Midbrain (tissue), 1 donor: ENCODE measurements around the gene KRTAP4-3.
"Not testable (repeated sequence)": the region's sequence is repeated elsewhere in the genome, so short reads cannot be mapped to it uniquely, and the experiment has no call there.

Source experiments
- DNase-seq: peaks from one replicate; lab custom pipeline; 2025; lab: John Stamatoyannopoulos, UW

The KRTAP4-3 gene

DNA sequence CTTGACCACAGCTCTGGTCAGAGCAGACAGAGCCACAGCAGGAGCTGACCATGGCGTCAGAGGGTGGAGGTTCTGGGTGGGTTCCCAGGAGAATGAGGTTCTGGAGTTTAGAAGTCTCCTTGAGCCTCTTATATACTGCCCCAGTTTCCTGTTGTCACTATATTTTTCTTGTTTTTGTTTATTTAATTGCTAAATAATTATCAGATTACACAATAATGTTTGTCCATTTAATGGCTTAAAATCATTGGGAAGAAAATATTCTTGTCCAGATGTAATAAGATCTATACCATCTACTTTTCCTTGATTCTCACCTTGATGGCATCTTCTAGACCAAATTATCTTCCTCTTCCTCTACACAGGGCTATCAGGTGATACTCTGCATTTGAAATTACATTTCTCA is at the start of gene KRTAP4-3:
Gene KRTAP4-3, minus strand, starts transcription at position 101 of the 400 bp plus-strand sequence. Its CDS starts 49 bp downstream, at position 52.
- no peak for DNase-seq

DNA sequence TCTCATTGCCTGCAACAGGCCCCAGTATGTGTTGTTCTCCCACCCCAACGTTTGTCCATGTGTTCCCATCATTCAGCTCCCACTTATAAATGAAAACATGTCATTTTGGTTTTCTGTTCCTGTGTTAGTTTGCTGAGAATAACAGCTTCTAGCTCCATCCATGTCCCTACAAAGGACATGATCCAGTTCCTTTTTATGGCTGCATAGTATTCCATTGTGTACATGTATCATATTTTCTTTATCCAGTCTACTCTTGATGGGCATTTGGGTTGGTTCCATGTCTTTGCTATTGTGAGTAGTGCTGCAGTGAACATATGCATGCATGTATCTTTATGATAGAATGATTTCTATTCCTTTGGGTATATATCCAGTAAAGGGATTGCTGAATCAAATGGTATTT is 47.7 kb upstream of the KRTAP4-3 start:
- DNase-seq, result no peak

DNA sequence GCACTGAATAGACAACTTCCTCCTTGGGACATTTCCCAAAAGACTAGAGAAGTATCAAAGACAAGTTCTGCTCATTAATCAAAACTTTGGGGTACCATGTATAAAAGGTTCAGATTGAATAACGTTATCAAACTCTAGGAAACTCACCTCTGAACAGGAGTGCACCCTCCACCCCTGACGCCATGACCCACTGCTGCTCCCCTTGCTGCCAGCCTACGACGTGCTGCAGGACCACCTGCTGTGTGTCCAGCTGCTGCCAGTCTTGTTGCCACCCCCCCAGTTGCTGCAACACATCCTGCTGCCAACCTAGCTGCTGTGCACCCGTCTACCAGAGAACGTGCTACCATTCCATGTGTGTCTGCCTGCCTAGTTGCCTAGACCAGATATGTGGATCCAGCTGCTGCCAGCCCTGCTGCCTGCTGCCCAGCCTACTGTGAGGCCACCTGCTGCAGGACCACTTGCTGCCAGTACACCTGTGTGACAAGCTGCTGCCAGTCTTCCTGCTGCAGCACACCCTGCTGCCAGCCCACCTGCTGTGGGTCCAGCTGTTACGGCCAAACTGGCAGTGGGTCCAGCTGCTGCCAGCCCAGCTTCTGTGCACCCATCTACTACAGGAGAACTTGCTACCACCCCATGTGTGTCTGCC is 44.6 kb upstream of the KRTAP4-3 start:
- no peak for DNase-seq

DNA sequence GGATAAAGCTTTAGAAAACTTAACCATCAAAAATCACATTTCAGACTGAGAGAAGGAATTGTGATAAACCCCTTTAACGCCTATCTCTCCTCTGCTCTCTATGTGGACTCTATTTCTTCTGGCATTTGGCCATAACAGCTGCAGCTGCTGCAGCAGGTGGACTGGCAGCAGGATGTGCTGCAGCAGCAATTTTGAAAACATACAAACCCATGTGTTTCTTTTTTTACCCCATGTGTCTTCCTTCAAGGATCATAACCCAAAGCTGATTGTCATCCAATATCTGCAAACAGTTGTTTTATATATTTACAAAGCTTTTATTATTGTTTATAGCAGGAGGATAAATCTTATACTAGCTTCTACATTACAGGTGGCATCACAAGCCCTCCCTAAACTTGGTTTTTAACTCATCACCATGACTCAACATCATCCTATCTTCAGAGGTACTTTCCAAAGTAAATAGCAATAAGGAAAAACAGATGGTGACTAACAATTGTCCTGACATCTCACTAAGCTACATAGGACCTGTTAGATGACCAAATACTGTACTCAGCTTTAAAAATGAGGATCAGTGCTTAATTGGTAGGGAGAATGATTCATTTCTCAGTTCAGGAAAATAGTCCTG is 43.9 kb upstream of the KRTAP4-3 start:
- DNase-seq, result no peak

DNA sequence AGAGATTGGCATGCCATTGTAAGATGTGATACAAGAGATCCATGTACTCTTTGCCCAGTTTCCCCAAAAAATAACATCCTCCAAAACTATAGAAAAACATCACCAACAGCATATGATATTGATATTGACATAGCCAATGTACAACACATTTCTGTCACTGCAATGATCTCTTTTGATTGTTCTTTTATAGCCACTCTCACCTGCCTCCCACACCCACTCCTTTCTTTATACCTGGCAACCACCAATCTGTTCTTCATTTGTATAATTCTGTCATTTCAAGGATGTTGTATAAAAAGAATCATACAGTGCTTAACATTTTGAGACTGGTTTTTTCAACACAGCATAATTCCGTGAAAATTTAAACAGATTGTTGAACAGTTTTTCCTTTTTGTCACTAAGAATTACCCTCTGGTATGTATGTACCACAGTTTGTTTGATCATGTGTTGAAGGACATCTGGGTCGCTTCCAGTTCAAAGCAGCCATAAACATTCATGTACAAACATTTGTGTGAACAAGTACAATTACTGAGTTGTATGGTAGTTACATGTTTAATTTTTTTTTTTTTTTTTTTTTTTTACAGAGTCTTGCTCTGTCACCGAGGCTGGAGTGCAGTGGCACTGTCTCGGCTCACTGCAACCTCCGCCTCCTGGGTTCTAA is 31.5 kb upstream of the KRTAP4-3 start:
- no peak for DNase-seq

DNA sequence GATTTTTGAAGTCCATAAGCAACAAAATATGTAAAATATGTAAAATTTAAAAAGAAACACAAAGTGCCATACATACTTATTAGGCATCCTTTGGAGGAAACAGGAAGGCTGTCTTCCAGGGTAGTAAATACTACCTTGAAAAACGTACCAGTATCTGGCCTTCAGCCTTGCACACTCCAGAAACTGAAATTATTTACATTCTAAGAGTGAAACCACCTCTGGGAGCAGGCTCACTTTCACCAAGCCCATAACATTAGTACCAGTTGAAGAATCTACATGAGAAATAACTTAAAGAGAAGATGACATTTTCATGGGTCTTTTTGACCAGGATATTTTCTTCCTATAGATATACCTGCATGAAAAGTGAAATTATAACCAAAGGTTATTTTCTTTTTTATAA is 28.0 kb upstream of the KRTAP4-3 start:
- no peak for DNase-seq

DNA sequence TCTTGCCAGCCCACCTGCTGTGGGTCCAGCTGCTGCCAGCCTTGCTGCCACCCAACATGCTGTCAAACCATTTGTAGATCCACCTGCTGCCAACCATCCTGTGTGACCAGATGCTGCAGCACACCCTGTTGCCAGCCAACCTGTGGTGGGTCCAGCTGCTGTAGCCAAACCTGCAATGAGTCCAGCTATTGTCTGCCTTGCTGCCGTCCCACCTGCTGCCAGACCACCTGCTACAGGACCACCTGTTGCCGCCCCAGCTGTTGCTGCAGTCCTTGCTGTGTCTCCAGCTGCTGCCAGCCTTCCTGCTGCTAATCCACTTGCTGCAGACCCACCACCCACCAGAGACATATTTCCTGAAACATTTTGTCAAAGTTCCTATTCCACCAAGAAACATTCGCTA is 22.3 kb upstream of the KRTAP4-3 start:
- DNase-seq, result no peak

DNA sequence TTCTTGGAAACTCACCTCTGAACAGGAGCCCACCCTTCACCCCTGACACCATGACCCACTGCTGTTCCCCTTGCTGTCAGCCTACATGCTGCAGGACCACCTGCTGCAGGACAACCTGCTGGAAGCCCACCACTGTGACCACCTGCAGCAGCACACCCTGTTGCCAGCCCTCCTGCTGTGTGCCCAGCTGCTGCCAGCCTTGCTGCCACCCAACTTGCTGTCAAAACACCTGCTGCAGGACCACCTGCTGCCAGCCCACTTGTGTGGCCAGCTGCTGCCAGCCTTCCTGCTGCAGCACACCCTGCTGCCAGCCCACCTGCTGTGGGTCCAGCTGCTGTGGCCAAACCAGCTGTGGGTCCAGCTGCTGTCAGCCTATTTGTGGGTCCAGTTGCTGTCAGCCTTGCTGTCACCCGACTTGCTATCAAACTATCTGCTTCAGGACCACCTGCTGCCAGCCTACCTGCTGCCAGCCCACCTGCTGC is 21.9 kb upstream of the KRTAP4-3 start, which contains the start of gene KRTAP9-1:
Gene KRTAP9-1, plus strand, starts transcription at position 51 of the 482 bp plus-strand sequence. Its CDS starts 0 bp downstream, at position 51.
- DNase-seq, result not testable (repeated sequence)

DNA sequence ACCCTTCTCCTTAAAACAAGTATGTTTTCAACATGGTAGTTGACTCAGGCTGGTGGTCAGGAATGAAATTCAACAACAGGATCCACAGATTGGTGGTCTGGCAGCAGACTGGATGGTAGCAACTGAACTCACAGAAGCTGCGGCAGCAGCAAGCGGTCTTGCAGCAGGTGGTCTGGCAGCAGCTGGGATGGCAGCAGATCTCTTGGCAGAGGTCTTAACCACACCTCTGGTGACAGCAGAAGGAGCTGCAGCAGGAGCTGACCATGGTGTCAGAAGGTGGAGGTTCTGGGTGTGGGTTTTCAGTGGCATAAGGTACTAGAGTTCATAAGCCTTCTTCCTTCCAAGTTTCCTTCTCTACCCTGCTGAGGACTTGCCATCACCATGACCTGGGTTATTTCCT is 18.9 kb upstream of the KRTAP4-3 start:
- no peak for DNase-seq

DNA sequence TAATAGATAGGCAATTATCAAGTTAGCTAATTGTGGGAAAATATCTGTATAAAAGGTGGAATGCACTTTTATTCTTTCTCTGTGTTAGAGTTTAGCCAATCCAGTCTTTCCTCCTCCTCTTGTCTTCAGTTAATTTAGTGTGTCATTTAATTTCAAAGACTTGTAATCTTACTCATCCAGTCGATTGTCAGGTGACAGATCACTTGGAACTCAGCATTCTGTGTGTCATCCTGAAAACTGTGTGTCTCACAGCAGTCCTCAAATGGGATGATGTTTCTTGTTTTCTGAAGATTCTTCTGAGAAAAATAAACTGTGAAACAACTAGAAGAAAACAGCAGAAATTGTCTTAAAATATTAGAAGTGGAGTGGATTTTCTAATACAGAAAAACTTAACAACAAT is 17.0 kb upstream of the KRTAP4-3 start:
- DNase-seq, result no peak

DNA sequence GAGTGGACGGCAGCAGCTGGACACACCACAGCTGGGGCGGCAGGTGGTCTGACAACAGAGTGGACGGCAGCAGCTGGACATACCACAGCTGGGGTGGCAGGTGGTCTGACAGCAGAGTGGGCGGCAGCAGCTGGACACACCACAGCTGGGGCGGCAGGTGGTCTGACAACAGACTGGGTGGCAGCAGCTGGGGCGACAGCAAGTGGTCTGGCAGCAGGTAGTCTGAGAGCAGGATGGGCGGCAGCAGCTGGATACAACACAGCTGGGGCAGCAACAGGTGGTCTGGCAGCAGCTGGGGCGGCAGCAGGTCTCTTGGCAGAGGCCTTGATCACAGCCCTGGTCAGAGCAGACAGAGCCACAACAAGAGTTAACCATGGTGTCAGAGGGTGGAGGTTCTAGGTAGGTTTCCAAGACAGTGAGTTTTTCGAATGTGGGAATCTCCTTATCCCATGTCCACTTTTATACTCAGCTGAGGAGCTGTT is 16.5 kb upstream of the KRTAP4-3 start, which contains the start of gene KRTAP4-1:
Gene KRTAP4-1, minus strand, starts transcription at position 432 of the 482 bp plus-strand sequence. Its CDS starts 57 bp downstream, at position 375.
- DNase-seq, result no peak

DNA sequence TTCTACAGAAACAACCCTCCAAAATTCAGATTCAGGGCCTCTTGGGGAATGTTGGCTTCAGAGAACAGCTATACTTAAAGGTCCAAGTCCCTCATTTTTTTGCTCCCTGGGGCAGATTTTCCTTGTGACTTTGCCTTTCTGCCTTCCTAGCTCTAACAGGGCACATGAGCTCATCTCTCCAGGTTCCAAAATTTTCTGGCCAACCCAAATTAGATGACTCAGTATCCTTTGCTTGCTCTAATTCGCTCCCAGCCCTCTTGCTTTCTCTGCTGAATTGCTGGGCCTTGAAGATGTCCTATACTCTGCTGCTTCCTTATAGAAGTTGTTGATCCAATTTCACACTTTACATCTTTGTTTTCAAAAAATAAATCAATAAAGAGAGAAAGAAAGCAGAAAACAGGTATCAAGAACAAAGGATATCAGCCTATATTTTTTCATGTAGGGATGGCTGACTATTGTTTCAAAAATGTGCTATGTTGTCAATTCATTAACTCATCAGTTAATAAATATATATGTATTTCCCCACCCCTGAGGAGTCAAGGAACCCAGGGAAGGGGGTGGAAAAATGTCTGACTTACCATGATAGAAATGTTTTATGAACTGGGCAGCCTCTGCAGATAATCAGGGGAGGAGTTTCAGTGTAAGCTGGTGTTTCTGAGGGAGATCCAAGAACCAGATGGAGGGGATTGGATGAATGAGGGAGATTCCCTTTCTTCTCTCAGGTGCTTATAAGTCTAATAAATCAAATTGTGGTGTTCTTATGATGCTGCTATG is 11.0 kb upstream of the KRTAP4-3 start:
- DNase-seq, result no peak

DNA sequence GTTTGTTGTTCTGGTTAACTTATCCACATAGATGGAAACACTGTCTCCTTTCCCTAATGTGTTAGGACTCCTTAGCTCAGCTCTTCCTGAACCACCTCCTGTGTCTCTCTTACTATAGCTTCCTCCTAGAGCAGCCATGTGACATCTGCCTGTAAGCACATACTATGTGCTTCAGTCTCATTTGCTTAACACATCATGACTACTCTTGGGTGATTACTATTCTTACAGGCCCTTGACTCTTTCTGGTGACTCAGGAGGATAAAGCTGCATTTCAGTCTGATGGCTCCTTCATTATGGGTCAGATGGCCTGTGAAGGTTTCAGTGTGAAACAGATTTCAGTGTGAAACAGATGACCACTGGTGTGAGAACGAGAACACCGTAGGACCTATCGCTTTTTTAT is 10.3 kb upstream of the KRTAP4-3 start:
- DNase-seq, result no peak

DNA sequence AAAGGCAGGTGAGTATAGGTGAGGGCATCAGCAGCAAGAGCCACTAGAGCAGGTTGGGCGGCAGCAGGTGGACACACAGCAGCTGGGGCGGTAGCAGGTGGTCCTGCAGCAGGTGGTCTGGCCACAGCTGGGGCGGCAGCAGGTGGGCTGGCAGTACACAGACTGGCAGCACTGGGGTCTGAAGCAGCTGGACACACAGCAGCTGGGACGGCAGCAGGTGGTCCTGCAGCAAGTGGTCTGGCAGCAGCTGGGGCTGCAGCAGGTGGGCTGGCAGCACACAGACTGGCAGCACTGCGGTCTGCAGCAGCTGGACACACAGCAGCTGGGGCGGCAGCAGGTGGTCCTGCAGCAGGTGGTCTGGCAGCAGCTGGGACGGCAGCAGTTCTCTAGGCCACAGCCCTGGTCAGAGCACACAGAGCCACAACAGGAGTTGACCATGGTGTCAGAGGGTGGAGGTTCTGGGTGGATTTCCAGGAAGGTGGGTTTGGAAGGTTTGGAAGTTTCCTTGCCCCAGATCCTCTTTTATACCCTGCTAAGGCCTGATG is 9.8 kb upstream of the KRTAP4-3 start, which contains the start of gene KRTAP4-2:
Gene KRTAP4-2, minus strand, starts transcription at position 495 of the 545 bp plus-strand sequence. Its CDS starts 57 bp downstream, at position 438.
- no peak for DNase-seq

DNA sequence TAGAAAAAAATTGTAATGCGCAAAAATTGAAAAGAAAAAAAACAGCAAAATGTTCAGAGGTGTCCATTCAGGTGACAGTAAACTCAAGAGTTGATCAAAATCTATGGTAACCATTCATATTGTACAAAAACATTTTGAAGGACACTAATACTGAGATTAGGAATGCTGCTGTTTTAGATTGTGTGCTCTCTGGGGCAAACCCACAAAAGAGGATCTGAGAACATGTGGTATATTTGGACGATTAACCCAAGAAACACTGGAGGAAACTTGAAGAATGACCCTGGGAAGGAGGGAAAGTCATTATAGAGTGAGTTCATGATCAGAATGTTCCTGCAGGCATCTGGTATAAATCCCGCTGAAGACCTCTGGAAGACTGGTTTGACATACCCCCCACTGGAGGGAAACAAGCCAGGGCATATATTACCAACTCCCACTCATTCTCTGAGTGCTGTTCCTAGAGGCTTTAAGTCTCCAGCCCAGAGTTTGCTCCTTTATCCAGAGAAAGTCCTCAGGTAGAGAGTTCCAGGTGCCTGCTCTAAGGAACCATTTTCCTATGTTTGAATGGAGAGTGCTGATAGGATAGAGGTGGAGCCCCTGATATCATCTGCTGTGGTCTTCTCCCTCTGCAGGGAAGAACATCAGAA is 8.8 kb upstream of the KRTAP4-3 start:
- DNase-seq, result no peak

DNA sequence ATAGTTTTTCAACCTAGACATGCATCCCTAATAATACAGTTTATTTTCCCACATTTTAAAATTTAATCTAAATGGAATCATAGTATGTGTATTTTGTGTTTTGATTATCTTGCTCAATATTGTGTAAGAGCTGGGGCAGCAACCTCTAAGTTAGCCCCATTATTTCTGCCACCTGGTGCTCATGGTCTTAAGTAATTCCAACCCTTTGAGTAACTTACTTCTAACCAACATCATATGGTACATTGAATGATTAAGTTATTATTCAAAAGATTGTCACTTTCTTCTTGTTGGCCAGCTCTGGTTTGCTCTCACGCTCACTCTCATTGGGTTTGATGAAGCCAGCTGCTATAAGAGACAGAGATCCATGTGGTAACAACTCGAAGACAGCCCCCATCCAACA is 3.9 kb upstream of the KRTAP4-3 start:
- DNase-seq, result no peak

DNA sequence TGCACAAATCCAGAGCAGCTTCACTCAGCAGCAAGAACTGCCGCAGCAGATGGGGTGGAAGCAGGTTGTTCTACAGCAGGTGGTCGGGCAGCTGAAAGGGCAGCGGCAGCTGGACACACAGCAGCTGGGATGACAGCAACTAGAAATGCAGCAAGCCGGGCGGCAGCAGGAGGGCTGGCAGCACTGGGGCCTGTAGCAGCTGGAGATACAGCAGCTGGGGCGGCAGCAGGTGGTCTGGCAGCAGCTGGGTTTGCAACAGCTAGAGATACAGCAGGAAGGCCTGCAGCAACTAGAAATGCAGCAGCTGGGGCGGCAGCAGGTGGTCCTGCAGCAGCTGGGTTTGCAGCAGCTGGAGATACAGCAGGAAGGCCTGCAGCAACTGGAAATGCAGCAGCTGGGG is 460 bp downstream of the KRTAP4-3 start:
- DNase-seq, result no peak

DNA sequence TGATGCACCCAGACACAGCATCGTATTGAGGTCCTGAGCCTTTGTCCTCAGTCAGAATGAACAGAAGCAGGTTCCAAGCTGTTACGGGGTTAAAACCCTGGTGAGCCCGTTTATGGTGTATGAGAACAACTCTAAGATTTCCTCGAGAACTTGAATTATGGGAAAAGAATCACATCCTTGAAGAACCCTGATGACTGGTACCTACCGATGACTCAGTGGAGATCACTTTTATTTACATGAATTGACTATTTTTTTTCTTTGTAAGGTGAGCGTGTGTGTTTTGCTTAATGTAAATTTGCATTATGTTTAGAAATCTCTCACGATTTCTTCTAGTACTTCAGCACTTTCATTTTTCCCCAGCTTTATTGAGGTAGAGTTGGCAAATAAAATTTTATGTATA is 4.2 kb downstream of the KRTAP4-3 start:
- DNase-seq, result no peak

DNA sequence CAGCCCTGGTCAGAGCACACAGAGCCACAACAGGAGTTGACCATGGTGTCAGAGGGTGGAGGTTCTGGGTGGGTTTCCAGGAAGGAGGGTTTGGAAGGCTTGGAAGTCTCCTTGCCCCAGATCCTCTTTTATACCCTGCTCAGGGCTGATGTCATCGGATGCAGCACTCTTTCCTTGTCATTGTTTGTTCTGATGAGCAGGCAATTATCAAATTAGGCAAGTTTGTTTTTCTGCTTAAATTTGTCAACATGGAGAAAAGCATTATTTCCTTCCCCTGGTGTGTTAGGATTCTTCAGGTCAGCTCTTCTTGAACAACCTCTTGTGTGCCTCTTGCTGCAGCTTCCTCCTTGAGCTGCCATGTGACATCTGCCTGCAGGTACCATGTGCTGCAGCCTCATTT is 7.4 kb downstream of the KRTAP4-3 start, which contains the start of gene KRTAP4-4:
Gene KRTAP4-4, minus strand, starts transcription at position 101 of the 400 bp plus-strand sequence. Its CDS starts 57 bp downstream, at position 44.
- no peak for DNase-seq

DNA sequence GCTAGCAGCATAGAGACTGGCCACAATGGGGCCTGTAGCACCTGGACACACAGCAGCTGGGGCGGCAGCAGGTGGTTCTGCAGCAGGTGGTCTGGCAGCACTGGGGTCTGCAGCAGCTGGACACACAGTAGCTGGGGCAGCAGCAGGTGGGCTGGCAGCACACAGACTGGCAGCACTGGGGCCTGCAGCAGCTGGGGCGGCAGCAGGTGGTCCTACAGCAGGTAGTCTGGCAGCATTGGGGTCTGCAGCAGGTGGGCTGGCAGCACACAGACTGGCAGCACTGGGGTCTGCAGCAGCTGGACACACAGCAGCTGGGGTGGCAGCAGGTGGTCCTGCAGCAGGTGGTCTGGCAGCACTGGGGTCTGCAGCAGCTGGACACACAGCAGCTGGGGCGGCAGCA is 7.8 kb downstream of the KRTAP4-3 start:
- not testable (repeated sequence) for DNase-seq

DNA sequence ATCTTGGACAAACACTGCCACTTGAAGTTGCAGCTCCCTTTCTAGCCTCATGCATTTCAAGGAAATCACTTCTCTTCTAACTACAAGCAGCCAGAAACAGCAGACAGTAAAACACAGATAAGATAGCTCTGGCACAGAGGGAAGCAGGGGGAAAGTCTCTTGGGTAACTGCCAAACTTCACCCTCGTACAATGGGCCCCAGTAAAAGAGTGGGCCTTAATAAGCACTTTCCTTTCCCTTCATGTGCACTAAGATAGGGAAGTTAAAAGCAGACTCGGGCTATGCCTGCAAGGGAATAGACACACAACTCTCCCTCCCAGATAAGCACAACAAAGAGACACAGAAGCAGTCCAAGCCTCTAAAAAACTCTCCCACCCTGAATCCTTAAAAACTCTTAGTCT is 14.2 kb downstream of the KRTAP4-3 start:
- no peak for DNase-seq
